Skeletal muscle tissue (tissue), 4 donors: Measurements from ENCODE around the gene B3GNT4. TPM values are rescaled to one million over a fixed set of nuclear protein-coding genes. Genes with fewer than 3 reads are reported as not detected.

Experiments used
- H3K27ac ChIP-seq: one replicate; pipeline ENCODE4 v1.7.0; 2013; ENCODE audit warnings: mild to moderate bottlenecking, low read depth, low read length, inconsistent platforms
- H3K27me3 ChIP-seq, 3 donors: one replicate each; pipeline ENCODE4 v1.7.0; 2013; ENCODE audit warnings: low read length in 3 of 3; ENCODE audit not compliant: control insufficient read depth in 3 of 3, insufficient read depth in 3 of 3
- H3K36me3 ChIP-seq, 3 donors: one replicate each; pipeline ENCODE4 v1.7.0; 2013; ENCODE audit warnings: low read length in 3 of 3; ENCODE audit not compliant: control insufficient read depth in 3 of 3, insufficient read depth in 3 of 3
- H3K4me1 ChIP-seq, 3 donors: one replicate each; pipeline ENCODE4 v1.7.0; 2013; ENCODE audit warnings: low read length in 3 of 3, mild to moderate bottlenecking in 3 of 3; ENCODE audit not compliant: control insufficient read depth in 3 of 3, insufficient read depth in 3 of 3
- H3K4me3 ChIP-seq, 3 donors: one replicate each; pipeline ENCODE4 v1.7.0; 2013; ENCODE audit warnings: low read length in 3 of 3
- H3K9ac ChIP-seq, 3 donors: one replicate each; pipeline ENCODE4 v1.7.0; 2013; ENCODE audit warnings: low read length in 3 of 3, mild to moderate bottlenecking in 3 of 3, moderate library complexity in 2 of 3, low read depth in 1 of 3
- H3K9me3 ChIP-seq, 3 donors: one replicate each; pipeline ENCODE4 v1.7.0; 2013; ENCODE audit warnings: low read length in 3 of 3; ENCODE audit not compliant: control insufficient read depth in 3 of 3
- total RNA-seq: library from RNA; depleted of rRNA; stranded (reverse); fragments of >200 nt; gene quantifications from one replicate; pipeline ENCODE4 v1.2.3, GENCODE V29; 2014
- donor health status: Osteomylitis.

Gene B3GNT4
- total RNA-seq, 1 donor from 2014 or later = not detected

DNA sequence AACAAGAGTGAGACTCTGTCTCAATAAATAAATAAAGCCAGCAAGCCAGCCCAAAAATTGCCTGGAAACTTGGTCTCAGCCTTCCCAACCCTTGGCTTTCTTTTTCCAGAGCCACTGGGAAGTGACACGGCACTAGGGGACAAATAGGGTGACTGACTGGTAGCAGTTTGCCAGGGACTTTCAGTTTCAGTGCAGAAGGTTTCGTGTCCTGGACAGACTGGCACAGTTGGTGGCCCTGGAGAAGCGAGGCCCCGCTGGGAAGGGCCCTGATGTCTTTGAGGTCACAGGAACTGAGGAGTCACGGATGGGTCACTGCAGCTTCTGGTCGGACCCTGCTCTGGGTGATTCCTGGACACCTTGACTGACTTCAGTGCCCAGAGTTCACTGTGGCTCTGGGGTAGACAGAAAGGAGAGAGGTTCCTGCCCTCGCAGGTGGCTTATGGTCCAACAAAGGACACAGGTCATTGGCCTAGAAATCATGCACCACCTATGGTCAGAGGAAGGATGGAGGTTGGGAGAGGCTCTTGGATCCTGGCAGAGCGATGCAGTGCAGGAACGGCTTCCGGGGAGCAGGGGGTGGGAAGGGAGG, 17.9 kb upstream of the B3GNT4 start:
- H3K4me1 ChIP-seq = peaks cover 2 to 5% (median 3%) of the 10 kb centered on the region in 3 donors
- peaks cover 0 to 11% (median 3%) of the 10 kb centered on the region in 3 donors for H3K27me3 ChIP-seq
- no peak overlapping the region for H3K9ac ChIP-seq
- no peak overlapping the region for H3K27ac ChIP-seq
- H3K4me3 ChIP-seq = no peak overlapping the region
- H3K9me3 ChIP-seq = no peaks in the 10 kb centered on the region
- no peaks in the 10 kb centered on the region for H3K36me3 ChIP-seq

DNA sequence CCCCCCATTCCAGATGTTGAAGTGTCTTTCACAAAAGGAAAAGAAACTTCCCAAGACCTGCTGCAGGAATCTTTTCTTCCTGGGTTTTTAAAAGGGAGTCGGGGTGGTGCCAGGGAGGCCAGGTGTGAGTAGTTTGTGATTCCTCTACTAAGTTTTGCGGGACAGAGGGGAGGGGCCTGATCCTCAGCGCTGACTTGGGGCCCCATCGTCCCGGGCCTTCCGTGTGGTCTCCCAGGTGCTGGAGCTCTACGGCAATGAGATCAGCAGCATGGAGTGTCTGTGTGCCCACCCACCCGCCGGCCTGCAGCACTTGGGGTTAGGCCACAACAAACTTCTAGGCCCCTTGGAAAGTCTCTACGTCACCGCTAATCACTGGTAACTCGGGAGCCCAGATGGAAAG, 16.0 kb upstream of the B3GNT4 start:
- H3K36me3 ChIP-seq = no peaks in the 10 kb centered on the region
- H3K9ac ChIP-seq = no peak overlapping the region
- H3K4me3 ChIP-seq = no peak overlapping the region
- peaks cover 2 to 5% (median 3%) of the 10 kb centered on the region in 3 donors for H3K4me1 ChIP-seq
- H3K9me3 ChIP-seq = no peaks in the 10 kb centered on the region
- no peak overlapping the region for H3K27ac ChIP-seq
- peaks cover 0 to 11% (median 3%) of the 10 kb centered on the region in 3 donors for H3K27me3 ChIP-seq

DNA sequence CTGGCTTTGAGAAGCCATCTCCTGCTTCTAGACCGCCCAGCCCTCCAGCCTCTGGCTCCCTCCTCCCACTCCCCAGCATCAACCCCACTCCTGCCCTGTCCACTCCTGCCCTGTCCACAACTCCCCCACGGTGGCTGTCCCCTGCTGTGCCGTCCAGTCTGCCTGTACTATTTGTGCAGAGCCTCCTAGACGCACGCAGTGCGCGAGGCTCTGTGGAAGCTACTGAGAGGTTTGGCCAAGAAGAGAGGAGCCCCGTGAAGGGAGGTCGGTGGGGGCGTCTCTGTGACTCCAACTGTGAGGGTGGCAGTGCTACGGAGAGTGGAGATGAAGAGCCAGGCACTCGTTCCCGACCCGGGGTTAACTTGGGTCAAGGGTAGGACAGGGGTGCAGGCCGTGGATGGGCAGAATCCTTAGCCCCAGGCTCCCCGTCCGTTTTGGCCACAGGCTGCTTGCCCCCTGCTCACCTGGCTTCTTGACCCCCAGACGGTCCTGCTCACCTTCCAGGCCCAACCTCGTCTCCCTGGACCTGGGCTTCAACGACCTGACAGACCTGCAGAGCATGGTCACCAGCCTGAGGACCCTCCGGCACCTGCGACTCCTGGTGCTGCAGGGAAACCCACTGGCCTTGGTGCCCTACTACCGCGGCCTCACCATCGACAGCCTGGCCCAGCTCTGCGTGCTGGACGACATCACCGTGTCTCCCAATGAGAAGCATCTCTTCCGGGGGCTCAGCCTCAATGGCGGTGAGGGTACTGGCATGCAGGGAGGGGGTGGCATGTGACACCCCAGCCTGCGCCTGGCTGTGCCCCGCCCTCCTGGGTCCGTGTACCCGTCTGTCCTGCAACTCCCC, 13.7 kb upstream of the B3GNT4 start:
- no peaks in the 10 kb centered on the region for H3K4me1 ChIP-seq
- H3K9ac ChIP-seq = no peak overlapping the region
- H3K27ac ChIP-seq = no peak overlapping the region
- peaks cover 0 to 4% (median 3%) of the 10 kb centered on the region in 3 donors for H3K27me3 ChIP-seq
- no peaks in the 10 kb centered on the region for H3K36me3 ChIP-seq
- H3K4me3 ChIP-seq = no peak overlapping the region
- no peaks in the 10 kb centered on the region for H3K9me3 ChIP-seq

DNA sequence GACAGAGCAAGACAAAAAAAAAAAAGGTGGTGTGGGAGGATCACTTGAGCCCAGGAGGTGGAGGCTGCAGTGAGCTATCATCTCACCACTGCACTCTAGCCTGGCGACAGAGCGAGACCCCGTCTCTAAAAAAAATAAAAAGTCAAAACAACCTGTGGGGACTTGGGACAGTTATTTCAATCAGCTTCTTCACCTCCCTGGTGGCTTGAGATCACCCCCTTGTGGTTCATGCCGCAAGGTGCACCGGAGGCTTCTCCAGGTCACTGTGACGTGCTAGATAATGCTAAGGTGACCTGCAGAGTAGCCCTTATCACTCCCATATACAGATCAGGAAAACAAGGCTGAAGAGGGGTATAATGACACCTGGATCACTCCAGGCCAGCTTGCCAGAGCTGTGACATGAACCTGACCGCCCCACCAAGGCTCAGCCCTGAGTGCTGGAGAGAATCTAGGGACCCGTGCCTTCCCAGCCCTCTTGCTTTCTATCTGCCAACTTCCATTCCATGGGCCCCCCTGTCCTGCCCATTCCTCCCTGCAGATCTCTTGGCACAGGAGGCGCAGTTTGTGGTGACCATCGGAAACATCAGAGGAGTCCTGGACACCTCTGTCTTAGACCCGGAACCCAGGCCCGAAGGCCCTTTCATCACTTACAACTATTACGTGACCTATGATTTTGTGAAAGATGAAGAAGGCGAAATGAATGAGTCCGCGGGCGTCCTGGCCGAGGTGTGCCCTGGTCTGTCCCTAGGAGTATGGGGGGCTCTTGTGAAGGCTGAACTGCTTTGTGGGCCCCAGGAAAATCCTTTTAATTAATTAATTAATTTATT, 12.5 kb upstream of the B3GNT4 start:
- Histone ChIP-seq H3K27me3 (peaks cover 0 to 4% (median 3%) of the 10 kb centered on the region in 3 donors), H3K9me3 (no peaks in the 10 kb centered on the region), H3K27ac (no peak overlapping the region), H3K4me1 (no peaks in the 10 kb centered on the region), H3K36me3 (no peaks in the 10 kb centered on the region), H3K9ac (no peak overlapping the region), H3K4me3 (no peak overlapping the region)

DNA sequence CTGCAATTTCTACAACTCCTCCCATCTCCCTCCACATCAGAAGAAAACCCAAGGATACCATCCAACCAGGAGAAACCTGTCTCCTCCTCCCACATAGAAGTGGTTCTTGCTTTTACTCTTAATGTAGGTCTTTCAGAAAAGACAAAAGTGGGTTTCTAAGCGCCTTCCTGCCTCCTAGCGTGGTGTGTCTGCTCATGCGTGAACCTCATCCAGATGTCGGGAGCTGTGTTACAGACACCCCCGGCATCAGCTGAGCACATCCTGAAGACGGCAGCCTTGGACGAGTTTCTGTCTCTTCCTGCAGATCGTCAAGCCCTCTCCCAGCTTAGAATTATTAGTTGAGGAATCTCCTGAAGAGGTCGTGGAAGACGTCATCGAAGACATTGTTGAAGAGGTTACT, 11.1 kb upstream of the B3GNT4 start:
- no peak overlapping the region for H3K27ac ChIP-seq
- H3K4me3 ChIP-seq = no peak overlapping the region
- peaks cover 0 to 4% (median 3%) of the 10 kb centered on the region in 3 donors for H3K27me3 ChIP-seq
- no peaks in the 10 kb centered on the region for H3K4me1 ChIP-seq
- no peaks in the 10 kb centered on the region for H3K36me3 ChIP-seq
- H3K9ac ChIP-seq = no peak overlapping the region
- no peaks in the 10 kb centered on the region for H3K9me3 ChIP-seq

DNA sequence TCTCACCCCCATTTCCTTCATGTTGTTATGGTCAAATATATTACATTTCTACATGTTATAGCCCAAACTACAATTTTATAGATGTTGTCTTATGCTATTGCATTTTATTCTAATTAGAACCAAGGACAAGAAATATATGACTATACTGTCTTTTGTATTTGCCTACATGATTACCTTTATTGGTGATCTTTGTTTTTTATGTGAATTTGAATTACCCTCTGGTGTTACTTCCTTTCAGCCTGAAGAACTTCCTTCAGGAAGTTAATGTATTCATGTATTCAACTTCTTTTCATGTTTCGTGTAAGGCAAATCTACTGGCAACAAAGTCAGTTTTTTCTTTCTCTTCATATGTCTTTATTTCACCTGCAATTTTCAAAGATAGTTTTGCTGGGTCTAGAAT, 8.7 kb upstream of the B3GNT4 start:
- H3K27ac ChIP-seq = no peak overlapping the region
- no peaks in the 10 kb centered on the region for H3K36me3 ChIP-seq
- H3K9ac ChIP-seq = no peak overlapping the region
- peaks cover 2 to 7% (median 3%) of the 10 kb centered on the region in 3 donors for H3K27me3 ChIP-seq
- no peaks in the 10 kb centered on the region for H3K9me3 ChIP-seq
- no peaks in the 10 kb centered on the region for H3K4me1 ChIP-seq
- no peak overlapping the region for H3K4me3 ChIP-seq

DNA sequence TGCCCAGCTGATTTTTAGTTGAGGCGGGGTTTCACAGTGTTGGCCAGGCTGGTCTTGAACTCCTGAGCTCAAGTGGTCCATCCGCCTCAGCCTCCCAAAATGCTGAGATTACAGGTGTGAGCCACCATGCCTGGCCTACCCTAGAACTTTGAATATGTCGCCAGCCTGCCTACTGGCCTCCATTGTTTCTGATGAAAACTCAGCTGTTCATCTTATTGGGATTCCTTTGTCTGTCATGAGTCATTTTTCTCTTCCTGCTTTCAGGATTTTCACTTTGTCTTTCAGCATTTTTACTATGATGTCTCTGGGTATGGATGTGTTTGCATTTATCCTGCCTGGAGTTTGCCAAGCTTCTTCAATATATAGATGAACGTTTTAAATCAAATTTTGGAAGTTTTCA, 8.1 kb upstream of the B3GNT4 start:
- no peak overlapping the region for H3K27ac ChIP-seq
- no peaks in the 10 kb centered on the region for H3K36me3 ChIP-seq
- peaks cover 7 to 8% (median 8%) of the 10 kb centered on the region in 3 donors for H3K27me3 ChIP-seq
- H3K4me1 ChIP-seq = no peaks in the 10 kb centered on the region
- no peak overlapping the region for H3K4me3 ChIP-seq
- H3K9ac ChIP-seq = no peak overlapping the region
- no peaks in the 10 kb centered on the region for H3K9me3 ChIP-seq

DNA sequence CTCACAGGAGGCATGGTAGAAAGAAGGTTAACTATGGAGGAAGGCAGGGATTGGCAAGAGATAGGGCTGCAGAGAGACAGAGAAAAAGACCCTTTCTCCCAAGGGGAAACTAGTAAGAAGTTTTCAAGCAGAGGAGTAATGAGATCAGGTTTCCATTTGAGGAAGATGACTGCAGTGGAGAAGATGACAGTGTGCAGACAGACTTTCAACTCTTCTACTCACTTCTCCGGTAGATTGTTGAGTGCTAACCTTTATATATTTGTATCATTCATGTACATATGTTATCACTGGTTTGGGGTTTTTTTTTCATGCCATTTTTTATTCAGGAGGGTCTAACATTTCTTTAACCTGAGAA, 5.9 kb upstream of the B3GNT4 start:
- Histone ChIP-seq H3K9me3 (no peaks in the 10 kb centered on the region), H3K27me3 (peaks cover 21 to 30% (median 26%) of the 10 kb centered on the region in 3 donors), H3K4me3 (no peak overlapping the region), H3K27ac (no peak overlapping the region), H3K4me1 (no peaks in the 10 kb centered on the region), H3K9ac (no peak overlapping the region), H3K36me3 (no peaks in the 10 kb centered on the region)

DNA sequence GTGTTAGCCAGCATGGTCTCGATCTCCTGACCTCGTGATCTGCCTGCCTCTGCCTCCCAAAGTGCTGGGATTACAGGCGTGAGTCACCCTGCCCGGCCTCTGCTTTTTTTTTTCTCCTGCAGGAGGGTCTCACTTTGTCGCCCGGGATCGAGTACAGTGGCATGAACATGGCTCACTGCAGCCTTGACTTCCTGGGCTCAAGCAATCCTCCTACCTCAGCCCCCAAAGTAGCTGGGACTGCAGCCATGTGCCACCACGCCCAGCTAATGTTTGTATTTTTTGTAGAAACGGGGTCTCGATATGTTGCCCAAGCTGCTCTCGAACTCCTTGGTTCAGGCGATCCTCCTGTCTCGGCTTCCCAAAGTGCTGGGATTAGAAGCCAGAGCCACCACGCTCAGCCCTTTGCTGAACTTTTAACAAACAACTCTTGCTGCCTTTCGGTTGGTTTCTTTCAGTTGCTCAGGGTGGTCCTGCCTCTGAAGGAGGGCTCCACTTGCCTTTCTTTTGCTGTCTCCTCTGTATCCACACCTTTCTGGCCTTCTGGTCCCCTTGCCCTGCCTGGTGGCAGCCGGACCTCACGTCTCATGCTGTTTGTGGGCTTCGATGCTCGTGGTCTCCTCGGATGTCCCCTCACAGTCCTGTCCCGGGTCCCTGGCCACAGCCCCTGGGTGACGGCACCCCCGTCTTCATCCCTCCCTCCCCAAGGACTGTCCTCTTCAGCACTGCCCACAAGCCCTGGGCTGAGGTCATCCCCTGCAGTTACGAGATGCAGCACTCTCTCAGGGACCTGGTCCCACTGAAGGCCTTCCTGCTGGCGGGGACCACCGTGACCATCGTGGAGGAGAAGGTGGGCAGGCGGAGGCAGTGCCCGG, 3.8 kb upstream of the B3GNT4 start:
- Histone ChIP-seq H3K4me1 (peaks cover 3 to 9% (median 4%) of the 10 kb centered on the region in 3 donors), H3K9ac (no peak overlapping the region), H3K4me3 (no peak overlapping the region), H3K9me3 (no peaks in the 10 kb centered on the region), H3K27me3 (peaks cover 29 to 50% (median 35%) of the 10 kb centered on the region in 3 donors), H3K27ac (no peak overlapping the region), H3K36me3 (no peaks in the 10 kb centered on the region)
